Upper lobe of left lung (tissue), 4 donors: ENCODE measurements around the gene CRISP2.

Source experiments
- EP300 ChIP-seq, 4 donors: sonication (generic); formaldehyde crosslinking; IDR thresholded peaks; one replicate each; pipeline ENCODE4 v1.5.1; 2017; ENCODE audit warnings: antibody characterized with exemption in 4 of 4, control low read depth in 2 of 4
- POLR2A ChIP-seq, 4 donors: fragments of 450-650 bp; IDR thresholded peaks; one replicate each; pipeline ENCODE4 v1.5.1; 2016 to 2017; ENCODE audit warnings: antibody characterized with exemption in 4 of 4, mild to moderate bottlenecking in 2 of 4
- POLR2AphosphoS5 ChIP-seq, 2 donors: sonication (generic); formaldehyde crosslinking; IDR thresholded peaks; one replicate each; pipeline ENCODE4 v1.5.1; 2017; ENCODE audit warnings: antibody characterized with exemption in 2 of 2
- TF ChIP-seq, protein P1 (sequence below), 6 experiments: fragments of 450-650 bp in 4 of 6; fragments of 200-600 bp in 2 of 6; sonication (generic) in 2 of 6; IDR thresholded peaks; one replicate each; pipeline ENCODE4 v1.5.1; 2016 to 2019; ENCODE audit warnings: antibody characterized with exemption in 6 of 6

DNA sequence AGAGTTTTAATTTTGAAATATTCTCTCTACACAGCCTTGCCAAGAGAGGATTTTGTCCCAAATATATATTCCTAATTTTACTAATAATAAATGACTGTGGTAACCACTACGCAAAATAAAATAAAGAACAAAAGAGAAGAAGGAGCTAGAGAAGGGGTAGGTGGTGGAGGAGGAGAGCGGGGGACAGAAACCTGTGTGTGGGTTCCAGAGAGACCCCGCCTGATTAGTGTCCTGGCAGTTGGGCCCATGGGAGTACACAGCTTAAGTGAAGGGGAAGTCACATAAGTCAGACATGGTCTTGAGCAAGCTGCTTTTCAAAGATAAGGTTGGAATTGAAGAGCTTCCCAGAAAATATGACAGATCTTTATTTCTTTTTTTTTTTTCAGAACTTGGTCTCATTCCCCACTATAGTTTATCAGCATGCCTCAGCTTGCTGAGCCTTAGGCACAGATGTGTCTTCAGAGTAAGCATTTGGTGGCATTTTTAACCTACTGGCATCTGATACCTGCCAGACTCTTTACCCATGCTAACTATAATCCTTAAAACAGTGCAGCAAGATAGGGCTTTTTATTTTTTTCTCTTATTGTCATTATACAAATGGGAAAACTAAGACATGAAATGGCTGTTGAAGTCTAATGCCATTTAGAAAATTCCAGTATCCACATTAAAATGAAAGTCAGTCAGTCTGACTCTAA is 67.1 kb downstream of the CRISP2 start:
- no peak for TF ChIP-seq POLR2A (IDR thresholded peaks at IDR 0.05)
- TF ChIP-seq POLR2AphosphoS5 (IDR thresholded peaks at IDR 0.05): no peak
- TF ChIP-seq, protein P1, sequence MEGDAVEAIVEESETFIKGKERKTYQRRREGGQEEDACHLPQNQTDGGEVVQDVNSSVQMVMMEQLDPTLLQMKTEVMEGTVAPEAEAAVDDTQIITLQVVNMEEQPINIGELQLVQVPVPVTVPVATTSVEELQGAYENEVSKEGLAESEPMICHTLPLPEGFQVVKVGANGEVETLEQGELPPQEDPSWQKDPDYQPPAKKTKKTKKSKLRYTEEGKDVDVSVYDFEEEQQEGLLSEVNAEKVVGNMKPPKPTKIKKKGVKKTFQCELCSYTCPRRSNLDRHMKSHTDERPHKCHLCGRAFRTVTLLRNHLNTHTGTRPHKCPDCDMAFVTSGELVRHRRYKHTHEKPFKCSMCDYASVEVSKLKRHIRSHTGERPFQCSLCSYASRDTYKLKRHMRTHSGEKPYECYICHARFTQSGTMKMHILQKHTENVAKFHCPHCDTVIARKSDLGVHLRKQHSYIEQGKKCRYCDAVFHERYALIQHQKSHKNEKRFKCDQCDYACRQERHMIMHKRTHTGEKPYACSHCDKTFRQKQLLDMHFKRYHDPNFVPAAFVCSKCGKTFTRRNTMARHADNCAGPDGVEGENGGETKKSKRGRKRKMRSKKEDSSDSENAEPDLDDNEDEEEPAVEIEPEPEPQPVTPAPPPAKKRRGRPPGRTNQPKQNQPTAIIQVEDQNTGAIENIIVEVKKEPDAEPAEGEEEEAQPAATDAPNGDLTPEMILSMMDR (IDR thresholded peaks at IDR 0.05): no peak
- TF ChIP-seq EP300 (IDR thresholded peaks at IDR 0.05): no peak
